SIG-M5 treated with dmso at 0.1 percent for 504 hours (cell line): ENCODE measurements around the gene PAK1.
A peak's percentile ranks its signal among the peaks of the same experiment; 100 is the strongest.

Experiments used
- DNase-seq: peaks from one replicate; lab custom pipeline; 2025; ENCODE audit not compliant: unreplicated experiment; lab: John Stamatoyannopoulos, UW

PAK1 gene

GRCh38 chr11:77438487-77438886 is 35.4 kb downstream of the PAK1 start:
- no peak for DNase-seq

DNA sequence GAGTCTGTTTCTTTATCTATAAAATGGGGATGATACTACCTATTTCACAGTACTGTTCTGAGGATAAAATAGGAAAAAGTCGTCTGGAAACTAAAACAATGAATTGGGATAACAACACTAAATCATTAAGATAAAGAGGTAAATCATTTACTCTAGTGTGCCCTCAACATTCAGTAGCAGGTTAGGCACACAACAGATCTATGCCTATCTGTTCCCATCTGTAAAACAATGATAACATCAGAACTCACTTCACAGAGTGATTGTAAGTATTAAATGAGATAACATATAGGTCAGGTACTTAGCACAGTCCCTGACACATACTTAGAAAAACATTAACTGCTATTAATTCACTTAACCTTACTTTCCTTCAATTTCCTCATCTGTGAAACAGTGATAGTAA is 36.9 kb downstream of the PAK1 start:
- DNase-seq: no peak

- DNase-seq: no peak
Measured at GRCh38 chr11:77436506-77436905, 37.4 kb downstream of the PAK1 start.

GRCh38 chr11:77435972-77436371 is 37.9 kb downstream of the PAK1 start:
- no peak for DNase-seq

DNA sequence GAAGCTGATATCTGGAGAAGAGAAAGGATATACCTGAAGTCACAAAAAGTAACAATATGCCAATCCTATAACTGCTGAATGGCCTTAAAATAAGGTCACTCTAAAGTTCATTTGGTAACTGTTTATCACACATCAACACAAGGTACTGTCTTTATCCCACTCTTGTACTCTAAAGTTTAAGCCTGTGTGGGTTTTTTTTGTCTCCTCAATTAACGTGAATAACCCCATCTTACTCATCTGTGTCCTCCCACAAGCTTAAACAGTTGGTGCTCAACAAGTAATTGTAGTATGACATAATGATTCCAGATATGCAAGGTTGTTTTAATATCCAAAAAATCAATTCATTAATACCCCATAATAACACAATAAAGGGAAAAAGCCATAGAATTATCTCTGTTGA is 42.1 kb downstream of the PAK1 start:
- no peak for DNase-seq

- no peak for DNase-seq
Measured at GRCh38 chr11:77428598-77428997, 45.3 kb downstream of the PAK1 start.

GRCh38 chr11:77425346-77425745 is 48.5 kb downstream of the PAK1 start:
- DNase-seq: no peak

- no peak for DNase-seq
Measured at GRCh38 chr11:77424644-77425043, 49.2 kb downstream of the PAK1 start.

GRCh38 chr11:77423624-77424023 is 50.3 kb downstream of the PAK1 start:
- DNase-seq: no peak

DNA sequence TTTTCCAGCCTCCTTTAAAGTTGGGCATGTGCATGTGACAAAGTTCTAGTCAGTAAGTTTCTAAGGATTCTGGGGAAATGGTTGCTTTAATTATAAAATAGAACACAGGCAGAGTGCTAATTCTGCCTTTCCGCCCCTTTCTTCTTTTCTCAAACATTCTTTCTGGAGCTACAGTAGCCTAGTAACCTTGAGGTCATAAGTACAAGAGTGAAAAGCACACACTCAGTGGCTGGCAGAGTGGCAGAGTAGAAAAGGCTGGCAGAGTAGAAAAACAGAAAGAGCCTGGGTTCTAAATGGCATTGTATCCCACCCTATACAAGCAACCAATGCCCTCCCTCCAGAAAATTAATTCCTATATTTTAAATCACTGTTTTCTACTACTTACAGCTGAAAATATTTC is 51.2 kb downstream of the PAK1 start:
- no peak for DNase-seq

GRCh38 chr11:77421041-77421723 is 52.7 kb downstream of the PAK1 start:
- no peak for DNase-seq

GRCh38 chr11:77418971-77419597 is 54.8 kb downstream of the PAK1 start:
- DNase-seq: peak; percentile 50

- peak; percentile 67 for DNase-seq
Measured at GRCh38 chr11:77418155-77418970, 55.5 kb downstream of the PAK1 start.

DNA sequence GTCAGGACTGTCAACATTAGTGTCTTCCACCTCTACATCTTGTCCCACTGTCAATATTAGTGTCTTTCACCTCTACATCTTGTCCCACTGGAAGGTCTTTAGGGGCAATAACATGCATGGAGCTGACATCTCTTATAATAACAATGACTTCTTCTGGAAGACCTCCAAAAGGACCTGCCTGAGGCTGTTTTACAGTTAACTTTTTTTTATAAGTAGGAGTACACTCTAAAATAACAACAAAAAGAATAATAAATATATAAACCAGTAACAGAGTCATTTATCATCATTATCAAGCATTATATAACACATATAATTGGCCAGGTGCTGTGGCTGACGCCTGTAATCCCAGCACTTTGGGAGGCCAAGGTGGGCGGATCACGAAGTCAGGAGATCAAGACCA is 57.5 kb downstream of the PAK1 start:
- DNase-seq: no peak

DNA sequence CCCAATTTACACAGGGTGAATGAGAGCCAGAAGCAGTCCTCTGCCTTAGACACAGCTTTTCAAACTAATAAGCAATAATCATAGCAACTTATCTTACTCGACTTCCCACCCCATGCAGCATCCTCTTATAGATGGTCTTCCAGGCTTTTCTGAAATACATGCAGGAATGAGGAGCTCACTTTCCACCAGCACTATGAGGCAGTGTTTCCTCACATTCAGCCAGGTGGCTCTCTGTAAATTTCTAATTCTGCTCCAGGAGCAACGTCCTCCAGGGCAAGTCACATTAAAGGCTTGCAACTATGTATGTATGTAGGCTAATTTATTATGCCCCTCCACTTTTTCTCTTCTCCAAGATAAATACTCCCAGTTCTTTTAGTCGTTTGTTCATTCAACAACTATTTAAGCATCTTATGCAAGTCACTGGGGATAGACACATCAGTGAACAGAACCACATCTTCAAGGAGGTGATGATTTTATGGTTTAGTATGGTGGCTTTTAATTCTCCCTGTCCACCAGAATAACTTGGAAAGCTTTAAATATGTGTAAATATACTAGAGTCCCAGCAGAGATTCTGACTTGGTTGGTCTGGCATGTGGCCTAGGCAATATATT is 59.9 kb downstream of the PAK1 start:
- no peak for DNase-seq

- DNase-seq: no peak
Measured at GRCh38 chr11:77412814-77413213, 61.1 kb downstream of the PAK1 start.

GRCh38 chr11:77411717-77412441 is 62.0 kb downstream of the PAK1 start:
- DNase-seq: peak; percentile 78

DNA sequence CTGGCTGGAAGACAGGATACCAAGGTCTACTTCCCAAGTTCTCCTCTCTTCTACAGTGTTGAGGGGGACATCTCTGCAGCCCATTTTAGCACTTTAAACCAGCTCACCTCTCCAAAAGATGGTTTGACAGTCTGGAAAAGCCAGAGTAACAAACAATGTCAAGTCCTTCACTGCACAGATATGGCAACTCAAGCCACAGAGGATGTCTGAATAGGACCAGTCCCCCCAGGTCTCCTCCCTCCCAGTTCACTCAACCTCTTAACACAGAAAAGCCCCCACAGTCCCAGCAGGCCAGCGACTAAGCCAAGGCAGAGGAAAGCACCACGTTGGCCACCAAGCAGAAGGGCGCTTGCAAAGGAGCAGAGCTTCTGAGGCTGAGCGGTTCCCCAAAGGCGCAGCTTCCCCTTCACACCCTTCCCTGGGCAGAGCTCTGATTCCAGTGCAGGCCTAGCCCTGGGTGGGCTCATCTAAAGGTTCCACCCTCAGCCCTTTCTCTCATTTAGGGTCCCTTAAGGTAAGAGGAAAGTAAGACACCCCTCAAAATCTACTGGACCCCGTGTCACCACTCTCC is 62.7 kb downstream of the PAK1 start:
- peak; percentile 44 for DNase-seq

GRCh38 chr11:77410076-77410827 is 63.6 kb downstream of the PAK1 start:
- peak; percentile 50 for DNase-seq

DNA sequence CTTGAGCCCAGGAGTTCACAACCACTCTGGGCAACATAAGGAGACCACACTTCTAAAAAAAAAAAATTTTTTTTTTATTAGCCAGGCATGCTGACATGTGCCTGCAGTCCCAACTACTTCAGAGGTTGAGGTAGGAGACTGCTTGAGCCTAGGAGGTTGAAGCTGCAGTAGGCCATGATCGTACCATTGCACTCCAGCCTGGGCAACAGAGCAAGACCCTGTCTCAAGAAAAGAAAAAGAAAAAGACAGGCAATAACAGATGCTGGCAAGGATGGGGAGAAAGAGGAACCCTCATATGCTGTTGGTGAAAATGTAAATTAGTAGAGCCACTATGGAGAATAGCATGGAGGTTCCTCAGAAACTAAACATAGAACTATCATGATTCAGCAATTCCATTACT is 64.8 kb downstream of the PAK1 start:
- DNase-seq: peak; percentile 17
